HG02870 (cell line): Measurements from ENCODE around the gene OXSM.
A peak's percentile ranks its signal among the peaks of the same experiment; 100 is the strongest.

Source experiments
- ATAC-seq: cut with Tn5 transposase; IDR thresholded peaks from one replicate; pipeline ENCODE4 v1.9.1; 2021; ENCODE audit warnings: mild to moderate bottlenecking, moderate library complexity; ENCODE audit not compliant: unreplicated experiment

OXSM gene

DNA sequence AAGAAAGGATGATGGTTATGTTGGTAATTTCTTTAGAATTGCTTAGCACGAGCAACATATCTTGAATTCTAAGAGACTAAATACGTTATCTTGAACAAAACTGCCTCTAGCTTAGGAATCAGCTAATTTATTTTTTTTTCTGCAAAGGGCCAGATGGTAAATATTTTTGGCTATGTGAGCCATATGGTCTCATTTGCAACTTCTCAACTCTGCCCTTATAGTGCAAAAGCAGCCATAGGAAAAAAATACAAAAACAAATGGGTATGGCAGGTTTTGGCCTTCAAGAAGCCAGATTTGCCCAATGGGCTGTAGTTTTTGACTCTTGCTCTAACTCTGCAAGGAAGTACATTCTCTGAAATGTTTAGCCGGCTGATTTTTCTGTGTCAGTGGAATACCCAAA lies 11.9 kb downstream of the OXSM start:
- ATAC-seq = no peak

DNA sequence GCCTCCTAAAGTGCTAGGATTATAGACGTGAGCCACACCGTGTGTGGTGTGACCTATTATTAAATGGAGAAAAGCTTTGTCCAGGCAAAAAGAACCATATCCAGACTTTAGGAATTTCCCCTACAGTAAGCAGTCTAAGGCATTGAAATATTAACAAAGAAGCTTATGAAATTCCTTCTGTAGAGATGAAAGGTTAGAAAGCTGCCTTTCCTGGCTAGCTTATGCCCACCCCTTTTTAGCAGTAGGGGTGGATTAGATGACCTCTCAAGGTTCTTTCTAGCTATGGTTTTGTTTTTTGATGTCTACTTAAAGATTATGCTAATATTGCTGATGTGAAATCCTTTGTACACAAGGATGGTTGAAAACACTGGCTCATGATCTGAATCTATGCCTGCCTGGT lies 13.9 kb downstream of the OXSM start:
- ATAC-seq = no peak

DNA sequence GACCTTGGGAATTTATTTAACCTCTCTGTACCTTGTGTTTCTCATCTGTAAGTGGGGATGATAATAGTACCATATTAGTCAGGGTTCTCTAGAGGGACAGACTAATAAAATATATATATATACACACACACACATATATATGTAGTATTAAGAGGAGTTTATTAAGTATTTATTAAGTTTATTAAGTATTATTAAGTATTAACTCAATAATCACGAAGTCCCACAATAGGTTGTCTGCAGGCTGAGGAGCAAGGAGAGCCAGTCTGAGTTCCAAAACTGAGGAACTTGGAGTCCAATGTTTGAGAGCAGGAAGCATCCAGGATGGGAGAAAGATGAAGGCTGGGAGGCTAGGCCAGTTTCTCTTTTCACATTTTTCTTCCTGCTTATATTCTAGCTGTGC lies 14.8 kb downstream of the OXSM start:
- no peak for ATAC-seq

DNA sequence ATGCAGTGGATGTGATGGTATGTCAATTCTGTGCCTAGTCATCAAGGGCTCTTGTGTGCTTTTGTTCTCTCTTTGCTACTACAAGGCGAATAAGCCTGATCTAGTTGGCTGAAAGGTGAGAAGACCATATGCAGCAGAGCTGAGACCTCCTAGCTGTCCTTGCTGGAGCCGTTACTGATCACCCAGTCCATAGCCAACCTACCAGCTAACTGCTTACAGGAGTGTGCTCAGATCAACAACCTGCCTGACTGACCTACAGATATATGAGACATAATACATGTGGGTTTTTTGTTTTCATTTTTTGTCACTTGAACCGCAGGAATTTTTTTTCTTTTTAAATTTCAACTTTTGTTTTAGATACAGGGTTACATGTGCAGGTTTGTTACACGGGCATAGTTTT lies 22.8 kb downstream of the OXSM start:
- ATAC-seq = no peak

DNA sequence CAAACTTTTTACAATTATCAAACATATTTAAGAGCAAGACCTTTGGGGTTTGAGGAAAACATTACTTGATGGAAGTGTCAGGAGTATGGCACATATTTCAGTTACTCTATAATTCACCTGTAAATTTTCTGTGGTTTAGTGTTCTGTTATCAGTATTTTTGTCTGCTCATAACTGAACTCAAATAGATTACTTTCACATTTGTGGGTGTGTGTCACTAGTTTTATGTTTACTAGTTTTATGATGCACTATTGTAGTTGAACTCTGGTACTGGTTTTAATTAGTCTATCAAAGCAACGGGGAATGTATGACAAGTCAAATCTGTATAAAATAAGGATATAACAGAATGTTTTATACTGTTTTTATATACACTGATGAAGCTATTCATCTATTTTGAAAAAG lies 27.2 kb downstream of the OXSM start:
- peak; percentile 58 for ATAC-seq

DNA sequence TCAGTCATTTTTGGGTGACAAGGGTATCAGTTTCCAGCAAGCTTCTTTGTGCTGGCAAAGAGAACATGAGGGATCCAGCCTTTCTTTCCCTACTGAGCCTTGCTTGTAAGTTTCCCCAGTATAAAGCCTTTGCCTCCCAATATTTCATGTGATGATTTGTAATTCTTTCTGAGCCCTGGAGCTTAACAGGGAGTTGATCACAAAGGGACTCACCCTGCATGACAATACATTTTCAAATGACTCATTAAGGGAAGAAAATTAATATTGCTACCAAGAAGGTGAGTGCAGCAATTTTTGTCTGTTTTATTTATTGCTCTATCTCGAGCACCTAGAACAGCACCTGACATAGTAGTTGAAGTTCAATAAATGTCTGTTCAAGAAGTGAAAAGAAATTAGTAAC lies 27.7 kb downstream of the OXSM start:
- peak; percentile 44 for ATAC-seq

DNA sequence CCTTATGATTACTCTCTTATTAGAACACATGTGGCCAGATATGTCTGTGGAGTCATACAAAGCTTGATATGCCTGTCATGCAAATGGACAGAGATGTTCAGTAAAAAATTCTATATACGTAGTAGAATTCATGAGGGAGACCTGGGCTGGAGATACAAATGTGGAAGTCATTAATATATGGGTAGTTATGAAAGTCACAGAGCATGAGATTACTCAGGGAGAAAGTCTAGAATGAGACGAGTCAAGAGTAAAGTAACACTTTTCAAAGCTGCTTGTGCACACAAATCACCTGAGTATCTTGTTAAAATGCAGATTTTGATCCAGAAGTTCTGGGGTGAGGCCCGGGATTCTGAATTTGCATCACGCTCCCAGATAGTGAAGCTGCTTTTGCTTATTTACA lies 28.4 kb downstream of the OXSM start:
- ATAC-seq = peak; percentile 57

DNA sequence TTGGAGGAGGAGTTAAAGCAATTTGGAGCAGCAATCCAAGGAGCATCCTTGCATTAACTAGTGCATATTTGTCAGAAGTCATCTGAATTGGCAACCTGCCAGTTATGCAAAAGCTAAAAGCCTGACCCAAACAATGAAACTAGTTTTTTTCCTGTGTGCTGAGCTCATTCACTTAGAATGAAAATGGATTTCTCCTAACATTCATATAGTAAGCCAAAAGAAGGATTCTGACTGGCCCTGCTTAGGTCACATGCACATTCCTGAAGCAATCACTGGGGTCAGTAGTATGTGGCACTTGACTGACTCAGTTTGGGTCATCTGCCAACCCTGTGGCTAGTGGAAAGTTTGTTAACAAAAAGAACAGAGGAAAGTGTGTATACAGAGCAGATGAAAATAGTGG lies 30.5 kb downstream of the OXSM start:
- ATAC-seq = no peak

DNA sequence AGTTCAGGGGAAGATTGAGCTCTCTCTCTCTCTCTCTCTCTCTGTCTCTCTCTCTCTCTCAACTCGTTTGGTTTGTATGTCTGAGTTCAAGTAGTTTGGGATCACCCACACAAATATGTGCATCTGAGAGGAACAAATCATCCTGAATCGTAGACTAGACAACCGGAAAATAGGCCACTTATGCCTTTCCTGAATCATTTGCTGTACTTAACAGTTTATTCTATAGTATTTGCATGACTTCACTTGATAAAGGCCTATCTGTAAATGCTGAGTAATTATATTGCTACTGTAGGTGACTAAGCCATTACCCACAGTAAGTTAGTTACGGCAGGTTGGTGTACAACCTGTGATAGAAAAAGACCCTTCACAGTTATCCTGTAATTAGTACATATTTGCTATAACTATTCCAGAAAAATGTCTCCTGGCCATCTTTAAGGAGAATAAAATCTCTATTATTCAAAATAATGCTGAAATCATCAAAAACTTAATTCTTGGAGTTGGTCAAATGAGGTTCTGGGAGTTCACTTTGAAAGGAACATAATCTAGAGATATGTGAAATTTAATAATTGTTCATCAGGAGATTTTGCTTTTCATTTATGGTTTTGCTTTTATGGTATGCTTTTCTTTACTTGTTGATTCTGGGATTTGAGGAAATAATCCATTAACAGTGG lies 31.1 kb downstream of the OXSM start:
- ATAC-seq = no peak

DNA sequence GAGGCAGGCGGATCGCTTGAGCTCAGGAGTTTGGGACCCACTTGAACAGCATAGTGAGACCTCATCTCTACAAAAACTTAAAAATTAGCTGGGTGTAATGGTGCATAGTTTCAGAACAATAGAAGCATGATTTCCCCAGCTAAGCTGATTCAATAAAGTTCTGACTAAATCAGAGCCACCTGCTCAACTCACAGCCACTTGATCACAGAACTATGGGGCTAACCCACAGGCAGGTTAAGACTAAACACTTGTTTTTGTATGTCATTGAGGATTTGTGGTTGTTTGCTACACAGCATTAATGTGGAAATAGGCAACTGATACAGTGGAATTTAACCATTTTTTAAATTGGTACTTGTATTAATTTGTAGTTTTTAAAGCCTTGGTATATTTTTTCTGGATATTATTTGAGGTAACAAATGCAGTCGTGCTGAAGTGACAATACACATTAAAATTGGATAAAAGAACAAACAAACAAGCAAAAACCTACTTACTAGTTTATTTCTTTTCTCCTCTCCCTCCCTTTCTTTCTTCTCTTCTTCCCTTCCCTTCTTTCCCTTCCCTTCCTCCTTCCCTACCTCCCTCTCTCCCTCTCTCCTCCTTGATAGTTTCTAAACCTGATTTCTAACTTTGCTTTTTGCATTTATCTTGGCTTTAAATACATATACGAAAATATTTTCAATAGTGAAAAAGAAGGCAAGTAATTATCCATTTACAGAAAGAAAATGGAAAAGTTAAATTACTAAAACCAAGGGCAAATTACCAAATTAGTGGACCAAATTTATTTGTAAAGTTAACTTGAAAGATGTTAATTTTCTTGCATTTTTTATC lies 32.1 kb downstream of the OXSM start:
- no peak for ATAC-seq

DNA sequence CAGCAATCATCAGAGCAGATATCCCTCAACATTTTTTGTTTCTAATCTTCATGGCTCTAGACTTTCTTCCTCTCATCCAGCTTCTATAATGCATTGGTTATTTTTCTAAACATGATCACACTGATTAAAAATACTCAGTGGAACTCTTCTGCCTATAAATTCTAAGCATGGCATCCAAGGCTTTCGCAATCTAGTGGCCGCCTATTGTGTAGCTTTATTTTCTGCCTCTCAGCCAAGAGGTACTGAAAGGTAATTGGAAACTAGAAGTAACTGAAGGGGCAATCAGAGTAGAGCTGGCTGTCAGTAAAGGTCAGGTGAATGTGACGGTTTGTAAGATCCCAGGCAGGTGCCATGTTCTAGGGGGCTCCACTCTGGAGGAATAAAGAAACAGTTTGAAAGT lies 33.4 kb downstream of the OXSM start:
- ATAC-seq = no peak

DNA sequence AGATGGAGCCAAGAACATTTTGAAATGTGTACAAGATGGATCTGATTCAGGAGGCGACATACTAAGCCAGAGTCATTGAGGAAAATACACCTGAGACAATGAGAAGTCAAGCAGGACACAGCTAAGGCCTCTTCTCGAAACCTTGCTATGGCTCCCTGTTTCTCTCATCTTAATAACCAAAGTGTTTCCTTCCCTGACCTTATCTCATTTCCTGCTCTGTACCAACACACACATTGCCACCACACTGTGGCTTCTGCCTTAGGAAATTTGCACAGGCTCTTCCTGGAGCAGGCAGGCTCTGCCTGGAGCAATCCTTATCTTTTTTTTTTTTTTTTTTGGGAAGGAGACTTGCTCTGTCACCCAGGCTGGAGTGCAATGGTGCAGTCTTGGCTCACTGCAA lies 36.6 kb downstream of the OXSM start:
- no peak for ATAC-seq

DNA sequence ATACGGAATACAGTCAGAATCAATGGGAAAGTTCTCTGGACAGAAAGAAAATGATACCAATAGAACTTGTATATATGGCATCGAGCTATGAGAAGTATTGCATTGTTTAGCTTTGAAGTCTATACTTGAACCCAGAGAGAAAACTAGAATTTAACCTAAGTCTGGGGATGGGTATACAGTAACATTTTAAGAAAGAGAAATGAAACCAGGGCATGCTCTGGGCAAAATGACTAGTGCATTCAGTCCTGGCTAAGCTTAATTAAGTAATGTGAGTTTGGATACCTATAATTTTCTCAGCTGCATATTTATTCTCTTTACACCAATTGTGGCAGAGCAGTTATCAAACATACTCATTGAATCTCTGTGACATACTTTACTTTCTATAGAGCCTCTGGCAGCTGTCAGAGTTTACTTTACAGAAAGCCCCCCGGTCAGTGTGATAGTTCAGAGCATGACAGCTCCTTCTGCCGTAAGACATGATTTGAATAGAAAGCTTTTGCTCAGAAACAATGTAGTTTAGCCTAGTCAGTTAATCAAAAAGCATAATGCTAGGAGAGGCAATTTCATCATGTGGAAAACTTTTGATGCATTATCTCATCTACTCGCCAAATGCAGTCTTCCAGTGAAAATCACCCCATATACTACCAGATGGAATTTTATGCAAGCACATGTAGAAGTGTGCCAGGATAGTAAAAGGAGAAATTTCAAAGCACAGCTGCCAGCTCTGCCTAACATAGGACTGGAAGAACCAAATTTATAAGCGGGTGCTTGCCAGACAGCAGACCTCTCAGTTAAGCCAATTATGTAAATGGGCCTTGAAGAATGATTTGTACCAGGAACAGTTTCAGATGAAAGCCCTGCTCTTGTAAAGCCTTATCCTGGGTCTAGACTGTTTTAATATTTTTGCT lies 40.7 kb downstream of the OXSM start:
- ATAC-seq = no peak

DNA sequence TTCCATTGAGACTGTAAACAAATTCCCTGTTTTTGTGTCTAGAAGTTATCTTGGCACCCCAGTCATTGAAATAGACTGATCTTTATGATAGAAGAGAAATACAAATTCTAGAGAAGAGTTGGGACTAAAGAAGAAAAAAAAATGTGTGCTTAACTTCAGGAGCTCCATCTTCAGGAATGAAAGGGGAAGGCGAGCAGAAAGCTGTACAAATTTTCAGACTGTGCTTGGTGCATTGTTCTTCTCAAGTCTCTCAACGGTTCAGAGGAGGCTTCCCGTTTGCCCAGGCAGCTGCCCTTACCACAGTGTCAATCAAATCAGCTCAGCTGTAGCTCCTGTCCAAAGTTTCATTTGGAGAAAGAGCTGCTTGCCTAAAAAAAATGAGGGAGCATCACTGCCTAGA lies 41.7 kb downstream of the OXSM start:
- no peak for ATAC-seq

DNA sequence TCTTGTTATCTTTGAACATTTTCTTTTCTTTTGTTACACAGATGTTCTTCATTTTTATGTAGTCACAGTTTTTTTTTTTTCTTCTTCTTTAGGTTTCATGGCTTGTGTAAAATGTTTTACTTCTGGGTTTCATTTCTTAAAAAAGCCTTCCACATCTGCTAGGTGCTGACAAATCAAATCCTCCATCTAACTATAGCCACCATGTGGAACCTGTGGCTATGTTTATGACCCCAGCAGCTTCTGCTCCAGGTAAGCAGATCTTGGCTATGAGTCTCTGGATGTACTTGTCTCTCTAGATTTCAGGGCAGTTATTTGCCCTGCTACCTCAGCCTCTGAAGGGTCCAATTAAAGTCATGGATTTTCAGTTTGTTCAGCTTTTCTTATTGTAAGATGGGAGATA lies 44.5 kb downstream of the OXSM start:
- ATAC-seq = peak; percentile 88

DNA sequence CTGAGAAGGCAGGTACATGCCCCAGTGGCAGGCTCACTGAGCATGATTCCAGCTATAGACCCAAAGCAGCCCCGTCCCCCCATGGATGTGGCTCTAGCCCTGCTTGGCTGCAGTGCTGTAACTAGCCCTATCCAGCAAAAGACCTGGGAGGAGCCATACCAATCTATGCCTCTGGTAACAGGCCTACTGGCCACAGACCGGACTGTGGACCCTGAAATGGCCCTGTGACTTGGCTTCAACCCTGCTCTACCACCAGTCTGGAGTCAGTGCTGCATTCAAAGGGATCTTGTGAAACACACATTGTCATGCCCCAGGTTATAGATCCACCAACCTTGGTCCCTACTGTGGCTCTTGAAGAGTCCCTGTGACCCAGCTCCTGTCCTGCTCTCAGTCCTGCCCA lies 46.7 kb downstream of the OXSM start:
- ATAC-seq = no peak

DNA sequence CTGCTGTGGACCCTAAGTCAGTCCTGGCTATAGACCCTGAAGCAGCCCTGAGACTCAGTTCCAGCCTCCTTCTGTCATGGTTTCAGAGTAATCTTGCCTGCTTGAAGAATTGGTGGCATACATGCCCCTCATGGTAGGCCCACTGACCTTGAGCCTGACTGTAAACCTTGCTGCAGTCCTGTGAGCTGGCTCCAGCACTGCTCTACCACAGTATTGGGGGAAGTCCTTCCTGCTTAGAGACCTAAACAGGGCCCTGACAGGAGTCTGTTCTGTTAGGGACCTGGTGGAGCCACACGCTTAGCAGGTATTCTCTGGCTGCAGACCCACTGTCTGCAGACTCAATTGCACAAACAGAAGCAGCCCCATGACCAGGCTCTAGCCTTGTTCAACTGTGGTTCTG lies 47.1 kb downstream of the OXSM start:
- ATAC-seq = no peak

DNA sequence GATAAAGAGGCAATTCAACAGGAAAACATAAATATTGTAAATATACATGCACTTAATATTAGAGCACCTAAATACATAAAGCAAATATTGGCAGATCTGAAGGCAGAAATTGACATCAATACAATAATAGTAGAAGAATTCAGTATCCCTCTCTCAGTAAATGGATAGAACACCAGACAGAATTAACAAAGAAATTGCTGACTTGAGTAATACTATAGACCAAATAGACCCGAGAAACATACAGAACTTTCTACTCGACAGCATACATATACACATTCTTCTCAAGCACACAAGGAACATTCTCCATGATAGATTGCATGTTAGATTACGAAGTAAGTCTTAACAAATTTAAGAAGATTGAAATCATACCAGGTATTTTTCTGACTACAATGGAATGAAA lies 50.2 kb downstream of the OXSM start:
- ATAC-seq = no peak

DNA sequence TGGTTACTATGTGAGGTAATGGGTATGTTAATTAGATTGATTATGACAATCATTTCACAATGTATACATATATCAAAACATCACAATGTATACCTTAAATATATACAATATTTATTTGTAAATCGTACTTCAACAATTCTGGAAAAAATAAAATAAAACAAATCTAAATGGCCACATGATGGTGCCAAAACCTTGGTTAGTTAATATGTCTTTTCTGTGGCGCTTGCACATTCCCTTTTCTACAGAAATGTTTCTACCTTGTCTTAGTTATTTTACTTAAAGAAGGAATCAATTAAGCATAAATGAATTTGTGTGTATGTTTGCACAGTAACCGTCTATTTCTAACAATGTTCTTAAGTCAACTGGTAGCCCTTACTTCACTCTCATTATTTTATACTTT lies 53.4 kb downstream of the OXSM start:
- no peak for ATAC-seq
